SK-N-SH treated with all-trans-retinoic acid at 6 μM for 48 hours (cell line): ENCODE measurements around the gene ESPL1.

Source experiments
- ATAC-seq: fragments of 200-7000 bp; cut with Tn5 transposase; 3 replicates; pipeline ENCODE4 v1.9.1; 2020; ENCODE audit warnings: mild to moderate bottlenecking, moderate library complexity
- ARNTL ChIP-seq: fragments of 450-650 bp; formaldehyde crosslinking; IDR thresholded peaks from 2 replicates; pipeline ENCODE4 v1.5.0; 2020; ENCODE audit warnings: low read depth, mild to moderate bottlenecking, moderate library complexity, borderline replicate concordance
- CREB5 ChIP-seq: fragments of 250-450 bp; sonication (Bioruptor Pico); IDR thresholded peaks from 2 replicates; pipeline ENCODE4 v1.5.1; 2020; ENCODE audit warnings: low read depth, mild to moderate bottlenecking, moderate library complexity
- CSRNP3 ChIP-seq: fragments of 250-450 bp; sonication (Bioruptor Pico); IDR thresholded peaks from 2 replicates; pipeline ENCODE4 v1.5.1; 2021; ENCODE audit warnings: mild to moderate bottlenecking, moderate library complexity
- ESRRG ChIP-seq: fragments of 250-450 bp; sonication (Bioruptor Pico); IDR thresholded peaks from 2 replicates; pipeline ENCODE4 v1.6.1; 2021; ENCODE audit warnings: mild to moderate bottlenecking
- GLIS3 ChIP-seq: fragments of 250-450 bp; sonication (Bioruptor Pico); IDR thresholded peaks from 2 replicates; pipeline ENCODE4 v1.5.0; 2020; ENCODE audit warnings: mild to moderate bottlenecking, moderate library complexity
- OSR1 ChIP-seq: fragments of 250-450 bp; sonication (Bioruptor Pico); IDR thresholded peaks from 2 replicates; pipeline ENCODE4 v1.8.0; 2022; ENCODE audit warnings: moderate library complexity, mild to moderate bottlenecking, inconsistent platforms
- PATZ1 ChIP-seq: fragments of 250-450 bp; sonication (Bioruptor Pico); IDR thresholded peaks from 2 replicates; pipeline ENCODE4 v1.8.0; 2020; ENCODE audit warnings: mild to moderate bottlenecking, moderate library complexity, borderline replicate concordance
- POU6F1 ChIP-seq: fragments of 250-450 bp; sonication (Bioruptor Pico); IDR thresholded peaks from 2 replicates; pipeline ENCODE4 v1.8.0; 2021; ENCODE audit warnings: low read depth, mild to moderate bottlenecking, moderate library complexity, borderline replicate concordance
- PPARA ChIP-seq: fragments of 250-450 bp; sonication (Bioruptor Pico); IDR thresholded peaks from 2 replicates; pipeline ENCODE4 v1.5.0; 2020; ENCODE audit warnings: mild to moderate bottlenecking, borderline replicate concordance
- SNAI2 ChIP-seq: fragments of 250-450 bp; sonication (Bioruptor Pico); IDR thresholded peaks from 2 replicates; pipeline ENCODE4 v1.5.0; 2020; ENCODE audit warnings: mild to moderate bottlenecking, moderate library complexity
- TCF4 ChIP-seq: fragments of 250-450 bp; sonication (Bioruptor Pico); IDR thresholded peaks from 2 replicates; pipeline ENCODE4 v1.8.0; 2021; ENCODE audit warnings: mild to moderate bottlenecking, moderate library complexity, borderline replicate concordance
- TSHZ2 ChIP-seq: fragments of 250-450 bp; sonication (Bioruptor Pico); IDR thresholded peaks from 2 replicates; pipeline ENCODE4 v1.5.0; 2020; ENCODE audit warnings: mild to moderate bottlenecking, moderate library complexity
- ZC3H10 ChIP-seq: fragments of 250-450 bp; sonication (Bioruptor Pico); IDR thresholded peaks from 2 replicates; pipeline ENCODE4 v1.5.1; 2021; ENCODE audit warnings: mild to moderate bottlenecking, moderate library complexity
- ZFP3 ChIP-seq: fragments of 250-450 bp; sonication (Bioruptor Pico); IDR thresholded peaks from 2 replicates; pipeline ENCODE4 v1.5.0; 2020; ENCODE audit warnings: mild to moderate bottlenecking, moderate library complexity
- ZFP30 ChIP-seq: fragments of 450-650 bp; formaldehyde crosslinking; IDR thresholded peaks from 2 replicates; pipeline ENCODE4 v1.5.0; 2022; ENCODE audit warnings: mild to moderate bottlenecking, moderate library complexity
- ZNF565 ChIP-seq: fragments of 450-650 bp; formaldehyde crosslinking; conservative IDR thresholded peaks from 2 replicates; pipeline ENCODE4 v1.5.0; 2020; ENCODE audit warnings: low read depth, mild to moderate bottlenecking, moderate library complexity
- ZNF70 ChIP-seq: fragments of 450-650 bp; formaldehyde crosslinking; IDR thresholded peaks from 2 replicates; pipeline ENCODE4 v1.5.0; 2020; ENCODE audit warnings: mild to moderate bottlenecking, moderate library complexity

ESPL1 gene

GRCh38 chr12:53324779-53325510 lies 56.8 kb downstream of the ESPL1 start:
- peak; percentile 83 for ATAC-seq
- TF ChIP-seq ZFP3 (peak; percentile 90), PATZ1 (CRISPR knock-in tag) (peak; percentile 33; the same call in 1 of the 2 replicates), ZNF70 (CRISPR knock-in tag) (no peak)

GRCh38 chr12:53325511-53326061 lies 57.5 kb downstream of the ESPL1 start:
- TF ChIP-seq ZNF565, result no peak
- no peak for TF ChIP-seq CSRNP3 (CRISPR knock-in tag)
- TF ChIP-seq ZC3H10 (CRISPR knock-in tag), result no peak
- no peak for TF ChIP-seq OSR1 (CRISPR knock-in tag)
- no peak for TF ChIP-seq PPARA
- no peak for TF ChIP-seq GLIS3 (CRISPR knock-in tag)
- peak; percentile 7; the same call in 2 of the 3 replicates for ATAC-seq

- no peak for ATAC-seq
- TF ChIP-seq TSHZ2 (CRISPR knock-in tag), result no peak
- TF ChIP-seq ZNF70 (CRISPR knock-in tag), result no peak
- TF ChIP-seq ARNTL, result no peak
Observed at GRCh38 chr12:53326460-53327185, 58.5 kb downstream of the ESPL1 start.

GRCh38 chr12:53327435-53328042 lies 59.4 kb downstream of the ESPL1 start:
- no peak for ATAC-seq
- TF ChIP-seq ESRRG (CRISPR knock-in tag) (no peak), TCF4 (no peak), ZFP30 (peak; percentile 30; the same call in 1 of the 2 replicates)

GRCh38 chr12:53328043-53328435 lies 59.9 kb downstream of the ESPL1 start:
- ATAC-seq, result no peak
- no peak for TF ChIP-seq SNAI2 (CRISPR knock-in tag)
- no peak for TF ChIP-seq CREB5 (CRISPR knock-in tag)
- no peak for TF ChIP-seq POU6F1
- TF ChIP-seq OSR1 (CRISPR knock-in tag), result no peak
- TF ChIP-seq ZFP30, result no peak
